Subcutaneous adipose tissue (tissue), 4 donors: Measurements from ENCODE around the gene GPSM1. TPM values are rescaled to one million over a fixed set of nuclear protein-coding genes. Genes with fewer than 3 reads are reported as not detected.

Experiments used
- total RNA-seq, 4 donors: library from RNA; depleted of rRNA; stranded (reverse); fragments of >200 nt; gene quantifications; one replicate each; pipeline ENCODE4 v1.1.0, GENCODE V29; 2016
- TF ChIP-seq, protein P1 (sequence below): fragments of 450-650 bp; IDR thresholded peaks from one replicate; pipeline ENCODE4 v1.5.1; 2016; ENCODE audit warnings: low read depth, mild to moderate bottlenecking, control low read depth, antibody characterized with exemption, moderate library complexity

GPSM1 gene
- total RNA-seq, 4 donors from 2014 or later, result 2.1 to 5.8 (median 4.1) TPM

DNA sequence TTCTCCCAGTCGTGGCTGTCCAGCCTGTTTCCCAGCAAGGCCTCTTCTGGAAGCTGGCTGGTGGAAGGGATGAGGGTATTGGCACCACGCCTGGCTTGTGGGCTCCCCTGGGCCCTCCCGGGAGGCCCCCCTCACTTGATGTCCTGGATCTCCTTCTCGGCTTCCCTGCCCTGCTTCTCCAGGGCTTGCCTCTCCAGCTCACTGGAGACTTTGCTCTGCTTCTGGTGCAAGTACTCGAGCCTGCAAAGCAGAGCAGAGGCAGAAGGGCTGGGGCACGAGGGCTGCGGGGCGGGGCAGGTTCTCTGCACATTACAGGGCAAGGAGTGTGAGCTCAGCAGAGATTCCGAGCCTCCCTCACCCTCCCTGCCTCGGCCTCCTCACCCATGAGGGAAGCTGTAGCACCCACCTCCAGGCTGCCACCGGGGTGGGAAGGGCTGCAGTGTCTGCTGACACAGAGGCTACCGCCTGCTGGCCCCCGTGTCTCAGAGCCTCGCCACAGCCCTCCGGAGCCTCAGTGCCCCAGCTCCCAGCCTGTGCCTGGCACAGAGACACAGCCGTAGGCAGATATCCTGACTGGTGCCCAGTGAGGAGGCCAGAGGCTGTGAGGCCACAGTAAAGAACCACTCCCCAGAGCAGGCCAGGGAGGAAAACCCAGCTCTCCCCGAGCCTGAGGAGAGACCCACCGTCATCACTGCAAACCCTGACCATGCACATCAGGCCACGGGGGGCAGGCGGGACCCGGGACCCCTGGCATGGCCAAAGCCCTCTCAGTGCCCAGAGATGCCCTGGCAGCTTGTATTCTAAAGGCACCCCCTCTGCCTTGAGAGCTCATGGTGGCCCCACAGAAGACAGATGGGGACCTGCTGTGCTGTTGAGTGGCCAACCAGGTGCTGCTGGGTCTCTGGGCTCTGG is 65.5 kb downstream of the GPSM1 start:
- TF ChIP-seq, protein P1, sequence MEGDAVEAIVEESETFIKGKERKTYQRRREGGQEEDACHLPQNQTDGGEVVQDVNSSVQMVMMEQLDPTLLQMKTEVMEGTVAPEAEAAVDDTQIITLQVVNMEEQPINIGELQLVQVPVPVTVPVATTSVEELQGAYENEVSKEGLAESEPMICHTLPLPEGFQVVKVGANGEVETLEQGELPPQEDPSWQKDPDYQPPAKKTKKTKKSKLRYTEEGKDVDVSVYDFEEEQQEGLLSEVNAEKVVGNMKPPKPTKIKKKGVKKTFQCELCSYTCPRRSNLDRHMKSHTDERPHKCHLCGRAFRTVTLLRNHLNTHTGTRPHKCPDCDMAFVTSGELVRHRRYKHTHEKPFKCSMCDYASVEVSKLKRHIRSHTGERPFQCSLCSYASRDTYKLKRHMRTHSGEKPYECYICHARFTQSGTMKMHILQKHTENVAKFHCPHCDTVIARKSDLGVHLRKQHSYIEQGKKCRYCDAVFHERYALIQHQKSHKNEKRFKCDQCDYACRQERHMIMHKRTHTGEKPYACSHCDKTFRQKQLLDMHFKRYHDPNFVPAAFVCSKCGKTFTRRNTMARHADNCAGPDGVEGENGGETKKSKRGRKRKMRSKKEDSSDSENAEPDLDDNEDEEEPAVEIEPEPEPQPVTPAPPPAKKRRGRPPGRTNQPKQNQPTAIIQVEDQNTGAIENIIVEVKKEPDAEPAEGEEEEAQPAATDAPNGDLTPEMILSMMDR, result no peak

DNA sequence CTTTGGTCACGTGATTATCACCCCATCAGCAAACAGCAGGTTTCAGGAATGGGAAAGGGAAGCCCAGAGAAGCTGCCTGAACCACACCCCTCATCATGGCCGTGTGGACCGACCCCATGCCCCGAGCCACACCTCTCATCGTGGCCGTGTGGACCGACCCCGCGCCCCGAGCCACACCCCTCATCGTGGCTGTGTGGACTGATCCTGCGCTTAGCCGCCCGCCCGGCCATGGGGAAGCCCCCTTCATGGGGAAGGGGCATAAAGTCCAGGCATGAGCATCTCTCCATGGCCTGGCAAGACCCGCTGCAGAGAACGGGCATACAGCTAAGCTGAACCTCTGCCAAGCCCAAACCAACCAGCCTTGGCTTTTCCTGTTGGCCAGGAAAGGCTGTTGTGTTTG is 66.2 kb downstream of the GPSM1 start:
- TF ChIP-seq, protein P1, result no peak

DNA sequence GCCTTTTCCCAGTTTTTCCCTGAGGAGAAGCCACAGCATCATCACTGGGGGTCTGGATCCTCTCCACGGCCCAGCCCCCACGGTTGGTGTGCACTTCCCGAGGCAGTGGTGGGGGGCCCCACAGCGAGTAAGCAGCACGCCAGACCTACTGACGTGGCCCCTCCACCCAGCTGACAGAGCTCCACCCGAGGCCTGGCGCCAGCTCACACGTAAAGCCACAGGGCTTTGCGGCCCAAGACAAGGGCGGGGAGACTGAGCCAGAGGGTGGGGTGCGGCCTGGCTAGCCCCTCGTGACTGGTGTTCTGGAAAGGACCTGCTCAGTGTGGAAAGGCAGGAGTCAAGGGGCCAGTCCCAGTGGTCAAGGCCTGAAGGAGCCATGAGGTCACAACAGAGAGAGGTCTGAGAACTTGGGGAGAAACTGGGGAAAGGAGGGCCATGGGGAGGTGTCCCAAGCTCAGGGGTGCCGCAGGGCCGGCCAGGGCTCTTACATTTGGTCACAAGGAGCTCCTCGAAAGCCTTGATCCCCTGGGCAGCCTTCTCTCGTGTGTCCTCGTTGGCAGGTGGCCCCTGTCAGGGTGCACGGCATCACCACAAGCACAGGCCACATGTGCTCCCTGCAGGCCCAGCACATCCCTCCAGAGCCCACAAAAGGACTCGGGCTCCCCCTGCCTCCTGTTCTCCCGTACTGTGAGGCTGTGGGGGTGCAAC is 67.1 kb downstream of the GPSM1 start:
- TF ChIP-seq, protein P1, result no peak

DNA sequence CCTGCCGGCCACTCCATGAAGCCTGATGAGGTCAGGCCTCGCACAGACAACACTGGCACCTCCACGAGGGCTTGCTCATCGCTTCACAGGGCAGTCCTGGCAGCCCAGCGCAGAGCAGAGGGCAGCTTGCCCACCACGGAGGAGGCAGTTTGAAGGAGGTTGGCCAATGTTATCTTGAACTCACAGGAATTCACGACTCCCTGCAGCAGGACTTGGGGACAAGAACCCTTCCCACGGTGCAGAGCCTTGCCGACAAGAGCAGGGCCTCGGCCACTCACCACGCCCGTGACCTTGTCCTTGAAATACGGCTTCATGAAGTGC is 67.6 kb downstream of the GPSM1 start:
- TF ChIP-seq, protein P1, result no peak

DNA sequence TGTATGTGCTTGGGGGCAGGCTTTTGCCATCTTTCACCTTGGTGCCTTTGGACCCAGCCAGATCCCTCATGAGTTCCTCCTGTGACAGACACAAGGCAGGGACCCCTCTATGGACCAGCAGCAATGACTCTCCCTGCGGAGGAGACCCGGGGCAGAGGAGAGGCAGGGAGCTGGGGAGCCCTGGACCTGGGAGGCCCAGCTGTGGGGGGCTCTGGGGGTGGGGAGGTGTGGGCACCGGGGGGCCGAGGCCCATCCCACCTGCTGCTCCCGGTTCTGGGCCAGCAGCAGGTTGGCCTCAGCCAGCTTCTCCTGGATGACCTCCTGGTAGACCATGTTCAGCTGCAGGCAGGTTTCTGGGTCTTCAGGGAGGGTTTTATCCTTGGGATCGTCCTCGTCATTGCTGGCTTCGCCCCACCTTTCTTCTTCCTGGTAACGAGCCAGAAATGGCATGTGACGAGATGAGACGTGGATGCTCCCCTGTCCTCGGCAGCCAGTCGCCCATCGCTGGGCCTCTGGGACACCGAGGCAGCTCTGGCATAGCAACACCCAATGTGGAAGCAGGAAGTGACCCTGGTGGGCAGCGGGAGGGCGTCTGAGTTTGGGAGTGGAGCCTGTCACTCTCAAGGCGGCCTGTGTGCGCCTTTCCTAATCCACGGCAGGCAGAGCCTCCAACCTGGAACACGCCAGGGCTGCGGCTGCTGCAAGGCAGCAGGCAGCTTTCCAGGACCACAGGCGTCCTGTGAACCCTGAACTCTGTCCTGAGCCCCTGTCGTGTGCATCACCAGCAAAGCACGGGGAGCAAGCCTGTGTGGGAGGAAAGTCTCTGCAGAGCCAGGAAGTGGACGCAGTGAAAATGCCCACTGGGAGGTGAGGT is 68.2 kb downstream of the GPSM1 start:
- TF ChIP-seq, protein P1, result no peak

DNA sequence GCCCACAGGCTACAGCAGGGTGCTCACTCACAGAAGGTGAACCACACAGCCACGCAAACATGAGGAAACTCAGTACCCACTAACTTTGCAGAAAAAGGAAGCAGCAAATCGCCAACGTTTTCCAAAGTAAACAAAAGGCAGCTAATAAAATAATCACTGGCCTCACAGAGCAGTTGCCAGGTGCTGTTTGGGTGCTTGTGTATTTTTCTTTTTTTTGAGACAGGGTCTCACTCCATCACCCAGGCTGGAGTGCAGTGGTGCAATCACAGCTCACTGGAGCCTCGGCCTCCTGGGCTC is 68.8 kb downstream of the GPSM1 start:
- TF ChIP-seq, protein P1, result no peak

DNA sequence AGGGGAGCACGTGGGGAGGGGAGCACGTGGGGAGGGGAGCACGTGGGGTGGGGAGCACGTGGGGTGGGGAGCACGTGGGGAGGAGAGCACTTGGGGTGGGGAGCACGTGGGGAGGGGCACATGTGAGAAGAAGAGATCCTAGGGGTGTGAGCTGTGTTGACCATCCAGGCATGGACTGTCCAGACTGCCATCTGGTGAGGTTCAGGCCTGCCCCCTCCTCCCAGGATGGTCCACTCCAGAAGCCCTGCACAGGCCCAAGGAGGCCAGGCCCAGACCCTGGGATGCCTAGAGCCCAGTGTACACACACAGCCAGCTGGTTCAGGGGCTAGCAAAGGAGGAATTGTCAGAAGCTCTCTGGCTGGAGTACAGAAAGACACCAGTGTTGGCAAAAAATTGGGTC is 70.3 kb downstream of the GPSM1 start:
- TF ChIP-seq, protein P1, result no peak
